Endothelial cell of umbilical vein (primary cell): Measurements from ENCODE around the gene PRKCD.

ENCODE experiments used
- JUN ChIP-seq: IDR thresholded peaks from 2 replicates; pipeline ENCODE4 v1.6.1; 2011; ENCODE audit warnings: borderline replicate concordance, low read depth; ENCODE audit not compliant: insufficient read length, insufficient read depth
- POLR2A ChIP-seq: IDR thresholded peaks from 2 replicates; pipeline ENCODE4 v1.6.1; 2012; ENCODE audit warnings: low read depth, mild to moderate bottlenecking, control low read depth, low read length
- POLR2AphosphoS5 ChIP-seq: IDR thresholded peaks from 2 replicates; pipeline ENCODE4 v1.6.1; 2012; ENCODE audit warnings: low read depth, mild to moderate bottlenecking, control low read depth, low read length, moderate library complexity; ENCODE audit not compliant: insufficient read depth
- TF ChIP-seq, protein P1 (sequence below), 2 donors: IDR thresholded peaks; 1 replicate in 1 of 2; 2 replicates in 1 of 2; pipeline ENCODE4 v1.5.1; 2011; ENCODE audit warnings: low read length in 2 of 2, mild to moderate bottlenecking in 2 of 2, moderate library complexity in 2 of 2, control low read depth in 1 of 2, inconsistent platforms in 1 of 2, low read depth in 1 of 2; ENCODE audit not compliant: insufficient read depth in 1 of 2; ENCODE audit errors: extremely low read depth in 1 of 2

DNA sequence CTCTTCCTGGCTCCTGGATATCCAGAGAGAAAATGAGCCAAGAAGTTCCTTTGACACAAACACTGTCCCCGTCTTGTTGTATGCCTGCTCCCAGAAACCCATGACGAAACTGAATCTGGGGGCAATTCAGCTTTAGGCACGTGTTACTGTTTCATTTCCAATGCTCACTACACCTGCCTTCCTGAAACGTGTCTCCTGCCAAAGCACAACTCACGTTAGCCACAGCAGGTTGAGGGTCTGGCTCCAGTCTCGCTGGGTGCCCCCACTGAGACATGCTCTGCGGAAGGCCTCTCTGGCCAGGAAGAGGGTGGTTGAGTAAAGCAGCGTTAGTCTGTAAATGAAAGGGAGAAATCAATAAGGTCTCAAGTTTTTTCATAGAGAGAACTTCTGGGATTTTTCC is 37.5 kb upstream of the PRKCD start:
- TF ChIP-seq, protein P1, sequence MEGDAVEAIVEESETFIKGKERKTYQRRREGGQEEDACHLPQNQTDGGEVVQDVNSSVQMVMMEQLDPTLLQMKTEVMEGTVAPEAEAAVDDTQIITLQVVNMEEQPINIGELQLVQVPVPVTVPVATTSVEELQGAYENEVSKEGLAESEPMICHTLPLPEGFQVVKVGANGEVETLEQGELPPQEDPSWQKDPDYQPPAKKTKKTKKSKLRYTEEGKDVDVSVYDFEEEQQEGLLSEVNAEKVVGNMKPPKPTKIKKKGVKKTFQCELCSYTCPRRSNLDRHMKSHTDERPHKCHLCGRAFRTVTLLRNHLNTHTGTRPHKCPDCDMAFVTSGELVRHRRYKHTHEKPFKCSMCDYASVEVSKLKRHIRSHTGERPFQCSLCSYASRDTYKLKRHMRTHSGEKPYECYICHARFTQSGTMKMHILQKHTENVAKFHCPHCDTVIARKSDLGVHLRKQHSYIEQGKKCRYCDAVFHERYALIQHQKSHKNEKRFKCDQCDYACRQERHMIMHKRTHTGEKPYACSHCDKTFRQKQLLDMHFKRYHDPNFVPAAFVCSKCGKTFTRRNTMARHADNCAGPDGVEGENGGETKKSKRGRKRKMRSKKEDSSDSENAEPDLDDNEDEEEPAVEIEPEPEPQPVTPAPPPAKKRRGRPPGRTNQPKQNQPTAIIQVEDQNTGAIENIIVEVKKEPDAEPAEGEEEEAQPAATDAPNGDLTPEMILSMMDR (IDR thresholded peaks at IDR 0.05; ENCODE audit: extremely low read depth in 1 of 2, insufficient read depth in 1 of 2, low read depth in 1 of 2, low read length in 2 of 2) = no peak
- no peak for TF ChIP-seq POLR2A
- no peak for TF ChIP-seq JUN
- TF ChIP-seq POLR2AphosphoS5 = no peak
